HG03520 (cell line): ENCODE data around the gene RRP1.

Source experiments
- ATAC-seq: cut with Tn5 transposase; IDR thresholded peaks from one replicate; pipeline ENCODE4 v1.9.1; 2021; ENCODE audit warnings: mild to moderate bottlenecking, moderate library complexity; ENCODE audit not compliant: unreplicated experiment

The RRP1 gene

DNA sequence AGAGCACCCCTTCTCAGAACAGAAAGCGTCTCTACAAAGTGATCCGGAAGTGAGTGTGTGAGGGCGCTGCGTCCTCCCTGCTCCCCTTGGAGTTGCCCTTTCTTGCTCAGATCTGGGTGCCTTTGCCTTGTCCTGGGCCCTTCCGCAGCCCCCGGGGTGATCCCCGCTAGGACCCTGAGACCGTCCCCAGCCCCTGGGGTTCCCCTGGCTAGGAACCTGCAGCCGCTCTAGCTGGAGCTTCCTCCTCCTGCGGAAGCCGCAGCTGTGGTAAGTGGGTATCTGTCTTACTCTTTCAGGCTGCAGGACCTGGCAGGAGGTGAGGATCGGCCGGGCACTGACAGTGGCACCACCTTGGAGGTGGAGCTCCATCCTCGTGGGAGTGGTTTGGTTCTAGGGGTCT, 11.2 kb downstream of the RRP1 start:
- ATAC-seq: no peak

DNA sequence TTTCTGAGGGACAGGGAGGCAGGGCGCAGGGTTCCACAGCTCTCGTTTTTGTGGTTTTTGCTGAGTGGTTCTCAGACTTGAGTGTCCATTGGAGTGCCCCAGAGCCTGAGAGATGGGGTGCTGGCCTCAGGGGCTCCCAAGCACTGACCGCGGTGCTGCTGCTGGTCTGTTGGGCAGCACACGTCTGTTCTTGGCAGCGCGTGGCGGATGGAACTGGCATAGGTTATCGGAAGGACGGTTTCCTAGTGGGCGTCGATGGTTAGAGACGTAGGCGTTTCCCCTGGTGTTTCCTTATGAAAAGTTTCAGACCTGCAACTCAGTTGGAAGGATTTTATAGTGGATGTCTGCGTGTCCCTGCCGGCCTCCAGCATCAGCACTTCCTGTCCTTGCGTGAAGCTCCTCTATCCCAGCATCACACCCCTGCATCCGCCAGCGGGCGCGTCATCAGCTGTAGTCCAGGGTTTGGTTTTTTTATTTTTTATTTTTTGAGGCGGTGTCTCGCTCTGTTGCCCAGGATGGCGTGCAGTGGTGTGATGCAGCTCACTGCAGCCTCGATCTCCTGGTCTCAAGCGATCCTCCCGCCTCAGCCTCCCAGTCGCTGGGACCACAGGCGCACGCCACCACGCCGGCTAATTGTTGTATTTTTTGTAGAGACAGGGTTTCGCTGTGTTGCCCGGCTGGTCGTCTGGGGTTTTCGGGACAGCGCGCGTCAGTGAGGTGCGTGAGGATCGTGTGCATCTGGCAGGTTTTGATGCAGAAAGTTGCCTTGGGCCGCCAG, 11.8 kb downstream of the RRP1 start:
- no peak for ATAC-seq

DNA sequence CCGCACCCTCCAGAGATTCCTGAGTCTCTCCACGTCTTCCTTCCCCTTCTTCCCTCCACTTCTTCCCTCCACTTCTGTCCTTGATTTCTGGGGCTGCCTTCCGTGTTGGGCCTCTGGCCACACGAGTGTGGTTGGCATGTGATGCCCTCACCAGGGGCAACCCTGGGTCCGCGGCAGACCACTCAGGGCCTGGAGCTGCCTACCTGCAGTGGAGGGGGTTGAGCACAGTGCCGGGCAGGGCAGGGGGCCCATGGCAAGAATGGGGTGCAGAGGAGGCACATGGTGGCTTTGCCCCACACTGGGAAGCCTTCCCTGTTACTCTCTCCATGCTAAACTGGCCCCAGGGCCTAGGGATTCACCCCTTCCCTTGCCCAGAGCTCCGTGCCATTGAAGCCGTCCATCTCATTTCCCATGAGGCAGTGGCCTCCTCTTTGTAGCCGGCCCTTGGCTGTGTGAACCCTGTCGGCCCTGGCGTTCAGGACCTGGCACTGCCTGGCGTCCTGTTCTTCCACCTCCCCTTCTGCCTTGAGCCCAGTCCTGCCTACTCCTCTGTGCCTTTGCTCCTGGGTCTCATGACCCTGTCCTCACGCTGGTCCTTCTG, 13.4 kb downstream of the RRP1 start:
- no peak for ATAC-seq

DNA sequence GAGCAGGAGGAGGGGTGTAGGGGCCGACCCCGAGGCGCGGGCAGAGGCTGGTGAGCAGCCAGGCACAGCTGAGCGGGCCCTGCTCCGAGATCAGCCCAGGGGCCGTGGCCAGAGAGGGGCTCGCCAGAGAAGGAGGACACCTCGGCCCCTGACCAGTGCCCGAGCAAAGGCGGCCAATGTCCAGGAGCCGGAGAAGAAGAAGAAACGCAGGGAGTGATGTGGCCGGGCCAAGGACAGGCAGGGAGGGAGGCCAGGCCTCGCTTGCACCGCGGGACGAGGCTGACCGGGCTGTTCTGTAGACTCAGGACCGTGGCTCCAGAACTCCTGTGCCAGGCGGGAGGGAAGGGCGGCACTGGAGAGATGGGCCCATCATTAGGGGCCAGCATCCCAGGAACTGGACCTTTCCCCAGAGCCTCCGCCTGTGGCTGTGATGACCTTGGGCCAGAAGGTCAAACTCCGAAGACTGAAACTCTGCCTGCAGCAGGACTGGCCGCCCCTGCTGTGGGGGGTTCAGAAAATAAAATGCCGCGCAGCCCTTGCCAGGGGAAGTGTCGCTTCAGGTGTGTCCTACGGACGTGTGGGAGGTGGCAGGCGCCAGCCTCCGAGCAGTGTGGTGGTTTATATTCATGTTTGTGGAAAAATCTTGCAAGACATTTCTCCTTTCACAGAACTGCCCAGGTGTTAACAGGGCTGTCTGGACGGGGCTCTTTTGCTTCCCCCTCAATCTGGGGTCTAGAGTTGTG, 14.4 kb downstream of the RRP1 start:
- no peak for ATAC-seq

DNA sequence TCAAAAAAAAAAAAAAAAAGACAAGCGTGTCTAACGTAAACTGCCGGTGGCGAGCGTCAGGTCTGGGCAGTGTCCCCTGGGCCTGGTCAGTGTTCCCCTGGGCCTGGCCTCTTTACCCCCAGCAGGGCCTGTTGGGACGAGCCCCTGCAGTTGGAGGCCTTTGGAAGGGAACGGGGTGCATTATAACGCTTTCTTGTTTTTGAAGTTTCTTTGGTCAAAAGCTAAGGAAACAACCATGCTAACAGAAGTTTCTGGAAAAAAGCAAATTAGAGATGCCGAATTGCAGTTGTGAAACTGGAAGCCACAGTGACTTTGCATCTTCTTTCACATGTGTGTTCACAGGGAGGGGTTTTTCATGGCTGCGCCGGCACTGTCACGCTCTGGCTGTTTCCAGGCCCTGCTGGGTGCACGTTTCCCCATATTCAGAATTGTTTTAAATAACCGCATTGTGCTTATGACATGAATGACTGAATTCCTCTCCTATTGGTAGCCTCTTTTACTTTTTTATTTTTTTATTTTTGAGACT, 16.0 kb downstream of the RRP1 start:
- peak; percentile 70 for ATAC-seq

DNA sequence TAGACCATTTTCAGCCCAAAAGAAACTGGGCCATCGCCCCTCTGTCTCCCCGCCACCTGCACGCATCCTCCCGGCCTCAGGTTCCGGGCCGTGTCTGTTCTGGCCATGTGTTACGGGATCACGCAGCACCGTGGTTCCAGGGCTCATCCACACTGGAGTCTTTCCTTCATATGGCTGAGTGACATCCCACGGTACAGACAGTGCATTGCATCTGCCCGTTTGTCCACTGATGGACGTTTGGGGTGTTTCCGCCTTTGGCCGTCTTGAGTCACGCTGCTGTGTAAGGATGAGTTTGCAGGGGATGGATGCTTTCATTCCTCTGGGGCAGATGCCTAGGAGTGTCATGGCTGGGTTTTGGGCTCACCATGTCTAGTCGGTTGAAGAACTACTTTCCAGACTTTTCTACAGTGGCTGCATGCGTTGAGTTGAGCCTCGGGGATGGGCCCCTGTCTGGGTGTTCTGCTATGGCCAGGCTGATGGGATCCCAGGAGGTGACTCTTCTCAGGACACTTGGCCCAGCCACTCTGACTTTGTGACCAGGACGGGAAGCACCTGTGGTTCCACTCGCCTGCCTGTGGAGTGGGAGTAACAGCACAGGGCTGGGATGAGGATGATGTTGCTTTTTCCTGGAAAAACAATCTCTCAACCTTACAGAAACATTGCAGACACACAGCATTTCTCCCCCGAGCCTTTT, 16.8 kb downstream of the RRP1 start:
- no peak for ATAC-seq

DNA sequence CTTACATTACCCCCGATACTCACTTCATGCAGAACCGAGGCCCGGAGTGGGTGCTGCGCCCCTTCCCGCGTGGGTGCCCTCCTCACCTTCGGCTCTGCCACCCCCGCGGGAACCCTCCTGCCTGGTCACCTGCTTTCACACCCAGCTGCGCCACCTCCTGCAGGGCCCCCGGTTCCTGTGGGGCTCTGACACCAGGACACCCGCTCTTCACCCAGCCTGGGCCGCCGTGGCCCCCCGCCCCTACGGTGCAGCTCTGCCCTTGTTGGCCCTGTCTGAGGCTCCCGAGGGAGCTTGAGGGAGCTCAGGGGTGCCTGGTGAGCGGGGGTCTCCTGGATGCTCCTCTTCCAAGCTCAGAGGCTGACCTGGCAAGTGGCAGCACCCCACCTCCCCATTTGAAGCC, 19.0 kb downstream of the RRP1 start:
- ATAC-seq: no peak

DNA sequence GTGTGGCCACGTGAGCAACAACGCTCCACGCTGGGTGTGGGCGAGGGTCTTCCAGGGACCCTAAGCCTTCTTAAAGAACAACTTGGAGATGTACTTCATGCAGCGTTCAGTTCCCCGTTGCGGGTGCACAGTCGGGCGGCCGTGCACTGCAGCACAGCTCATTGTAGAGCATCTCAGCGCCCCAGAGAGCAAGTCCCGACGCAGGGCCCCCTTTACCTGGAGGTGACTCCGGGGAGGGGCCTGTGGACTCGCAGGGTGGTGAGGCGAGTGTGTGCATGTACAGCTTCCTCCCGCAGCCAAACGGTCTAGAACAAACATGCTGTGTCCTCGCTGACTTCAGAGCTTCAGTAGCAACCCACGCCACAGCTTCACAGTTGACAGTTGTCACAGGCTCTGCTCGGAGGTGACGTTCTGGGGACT, 19.5 kb downstream of the RRP1 start:
- ATAC-seq: no peak

DNA sequence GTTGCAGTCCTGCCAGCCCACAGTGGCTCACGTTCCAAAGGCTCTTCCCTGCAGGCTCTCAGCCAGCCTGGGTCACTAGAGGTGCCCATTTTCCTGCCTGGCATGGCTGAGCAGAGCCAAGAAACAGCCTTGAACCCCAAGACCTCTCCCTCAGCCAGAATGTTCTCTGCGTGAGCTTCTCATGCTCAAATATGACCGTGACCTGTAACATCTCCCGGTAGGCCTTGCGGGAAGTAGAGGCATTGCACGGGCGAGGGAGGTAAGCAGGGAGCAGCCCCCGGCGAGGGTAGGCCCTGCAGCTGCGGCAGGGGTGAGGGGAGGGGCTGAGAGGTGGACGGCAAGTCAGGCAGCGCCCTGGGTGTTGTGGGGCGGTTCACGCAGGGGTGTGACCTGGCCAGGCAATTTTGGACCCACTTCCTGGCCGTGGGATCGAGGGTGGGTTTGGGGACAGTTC, 20.0 kb downstream of the RRP1 start:
- ATAC-seq: no peak

DNA sequence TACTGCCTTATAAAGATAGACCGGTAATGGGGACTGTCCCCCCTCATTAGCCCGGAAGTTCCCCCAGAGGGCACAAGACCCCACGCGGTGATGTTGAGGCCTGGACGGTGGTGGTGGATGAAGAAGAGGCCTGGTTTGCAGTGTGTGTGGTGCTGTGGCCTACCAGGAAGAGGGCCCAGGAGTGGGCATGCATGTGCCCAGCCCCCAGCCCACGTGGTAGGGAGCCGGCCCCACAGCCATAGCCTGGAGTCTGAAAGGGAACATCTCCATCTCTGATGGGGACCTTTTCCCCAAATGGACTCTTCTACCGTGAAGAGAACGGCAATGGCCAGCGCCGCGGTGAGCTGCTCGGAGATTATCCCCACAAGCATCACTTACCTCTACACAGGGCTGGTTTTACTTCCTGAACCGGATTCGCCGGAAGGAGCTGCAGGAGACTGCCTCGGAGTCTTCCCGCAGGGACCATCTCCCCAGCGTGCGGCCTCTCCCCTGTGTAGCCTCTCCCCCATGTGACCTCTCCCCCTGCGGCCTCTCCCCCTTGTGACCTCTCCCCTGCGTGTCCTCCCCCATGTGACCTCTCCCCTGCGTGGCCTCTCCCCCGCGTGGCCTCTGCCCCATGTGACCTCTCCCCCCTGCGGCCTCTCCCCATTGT, 20.6 kb downstream of the RRP1 start:
- no peak for ATAC-seq

DNA sequence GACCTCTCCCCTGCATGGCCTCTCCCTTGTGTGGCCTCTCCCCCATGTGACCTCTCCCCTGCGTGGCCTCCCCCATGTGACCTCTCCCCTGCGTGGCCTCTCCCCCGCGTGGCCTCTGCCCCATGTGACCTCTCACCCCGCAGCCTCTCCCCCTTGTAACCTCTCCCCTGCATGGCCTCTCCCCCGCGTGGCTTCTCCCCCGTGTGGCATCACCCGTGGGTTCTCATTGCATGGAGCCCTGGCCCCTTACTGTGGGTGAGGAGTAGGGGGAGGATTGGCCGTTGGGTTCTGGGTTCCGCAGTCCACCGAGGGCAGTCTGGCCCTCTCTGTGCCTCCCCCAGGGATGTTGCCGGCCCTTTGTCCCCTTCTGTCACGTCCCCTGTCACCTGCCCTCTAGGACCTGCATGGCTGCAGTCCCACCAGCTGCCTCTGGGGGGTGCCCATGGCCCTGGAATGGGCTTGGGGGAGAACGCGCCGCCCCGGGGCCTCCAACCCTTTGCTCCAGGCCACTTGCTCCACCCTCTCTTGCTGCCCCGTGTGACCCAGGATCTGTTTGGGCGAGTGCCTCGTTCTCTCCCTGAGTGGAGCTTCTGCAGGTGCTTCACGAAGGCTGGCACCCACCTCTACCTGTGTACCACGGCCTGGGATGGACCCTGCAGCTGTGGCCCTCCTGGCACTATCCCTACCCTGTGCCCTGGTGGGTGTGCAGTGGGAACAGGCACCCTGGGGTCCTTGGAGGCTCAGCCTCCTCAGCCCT, 21.3 kb downstream of the RRP1 start:
- ATAC-seq: peak; percentile 64

DNA sequence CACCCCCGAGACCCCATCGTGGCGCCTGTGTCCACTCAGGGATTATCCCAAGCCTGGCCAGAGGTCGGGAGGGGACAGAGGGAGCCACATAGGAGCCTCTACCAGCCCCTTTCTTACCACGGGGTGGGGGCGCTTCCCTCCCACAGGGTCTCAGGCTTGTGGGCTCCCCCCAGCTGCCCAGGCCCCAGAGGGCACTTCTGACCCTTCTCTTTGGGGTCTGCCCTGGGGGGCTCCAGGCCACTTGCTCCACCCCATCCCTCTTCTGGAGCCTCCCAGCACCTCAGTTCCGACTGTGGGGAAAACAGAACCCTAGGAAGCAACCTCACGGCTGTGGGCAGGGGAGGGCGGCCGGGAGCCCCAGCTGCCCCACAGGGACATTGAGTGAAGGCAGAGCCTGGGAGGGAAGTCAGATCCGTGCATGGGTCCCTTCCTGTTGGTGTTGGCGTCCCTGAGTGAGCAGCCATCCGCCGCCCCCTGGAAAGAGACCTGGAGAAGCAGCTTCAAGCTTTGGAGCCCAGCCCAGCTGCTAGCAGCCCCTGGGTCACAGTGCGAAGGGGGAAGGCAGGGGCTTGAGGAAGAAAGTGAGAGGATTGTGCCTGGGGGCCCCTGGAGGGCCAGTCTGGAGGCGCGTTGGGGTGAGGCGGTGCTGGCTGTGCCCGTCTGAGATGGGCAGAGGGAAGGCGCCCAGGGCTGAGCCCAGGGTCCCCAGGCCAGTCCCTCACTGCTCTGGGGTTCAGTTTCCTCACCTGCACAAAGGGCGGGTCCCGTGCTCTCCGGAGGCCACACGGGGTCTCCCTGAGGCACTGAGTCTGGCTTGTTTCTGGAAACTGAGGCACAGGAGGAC, 22.1 kb downstream of the RRP1 start:
- ATAC-seq: no peak

DNA sequence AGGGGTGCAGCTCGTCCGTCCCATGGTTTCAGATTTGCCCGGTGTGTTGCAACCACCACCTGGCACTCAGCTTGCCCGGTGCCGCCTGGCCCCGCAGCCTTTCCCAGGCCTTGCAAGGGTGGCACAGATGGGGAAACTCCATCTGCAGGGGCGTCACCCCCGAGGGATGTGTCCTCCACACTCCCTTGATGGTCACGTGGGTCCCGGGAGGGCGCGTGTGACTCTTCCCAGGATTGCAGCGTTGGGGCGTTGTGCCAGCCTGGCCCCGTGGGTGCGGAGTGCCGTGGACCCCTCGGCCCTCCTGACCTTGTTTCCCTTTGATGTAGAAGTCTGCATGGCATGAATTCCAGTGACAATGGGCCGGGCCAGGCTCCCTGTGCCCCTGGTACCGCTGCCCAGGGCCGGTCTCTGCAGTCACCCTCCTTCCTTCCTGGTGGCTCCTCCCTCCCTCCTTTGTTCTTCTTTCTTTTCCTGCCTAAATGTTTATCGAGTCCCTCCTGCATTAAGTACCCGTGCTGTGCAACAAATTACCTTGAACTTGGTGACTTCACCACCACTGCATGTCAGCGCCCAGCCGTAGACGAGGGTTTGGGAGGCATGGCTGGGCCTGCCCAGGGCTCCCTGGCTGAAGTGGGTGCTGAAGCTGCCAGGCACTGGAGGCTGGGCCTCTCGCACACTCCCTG, 22.9 kb downstream of the RRP1 start:
- no peak for ATAC-seq

DNA sequence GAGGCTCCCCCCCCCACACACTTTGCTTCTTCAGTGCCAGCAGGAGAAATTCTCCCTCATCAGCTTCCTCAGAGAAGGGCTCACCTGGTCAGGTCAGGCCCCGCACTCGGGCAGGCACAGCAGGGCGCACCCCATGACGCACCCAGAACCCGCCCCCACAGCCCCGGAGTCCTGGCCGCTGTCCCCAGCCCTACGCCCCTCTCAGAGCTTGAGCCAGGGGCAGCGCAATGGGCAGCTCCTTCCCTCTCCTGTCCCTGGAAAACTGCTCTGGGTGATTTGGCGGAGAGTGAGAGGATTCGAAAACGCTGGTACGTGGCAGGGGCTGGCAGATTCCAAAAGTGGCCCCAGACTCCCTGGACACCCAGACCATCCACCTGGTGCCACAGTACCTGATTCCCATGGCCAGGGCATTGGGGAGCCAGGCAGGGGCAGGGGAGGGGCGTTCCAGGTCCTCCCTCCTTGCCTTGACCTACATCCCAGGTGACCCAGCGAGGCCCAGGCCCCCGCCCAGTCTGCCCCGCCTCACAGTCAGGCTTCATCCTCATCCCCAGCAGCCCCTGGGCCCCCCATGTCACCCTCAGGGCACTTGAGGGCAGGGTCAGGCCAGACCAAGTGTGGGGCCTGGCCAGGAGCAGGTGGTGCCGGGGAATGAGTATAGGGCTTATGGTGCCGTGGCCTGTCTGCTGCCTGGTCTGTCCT, 23.7 kb downstream of the RRP1 start:
- ATAC-seq: no peak

DNA sequence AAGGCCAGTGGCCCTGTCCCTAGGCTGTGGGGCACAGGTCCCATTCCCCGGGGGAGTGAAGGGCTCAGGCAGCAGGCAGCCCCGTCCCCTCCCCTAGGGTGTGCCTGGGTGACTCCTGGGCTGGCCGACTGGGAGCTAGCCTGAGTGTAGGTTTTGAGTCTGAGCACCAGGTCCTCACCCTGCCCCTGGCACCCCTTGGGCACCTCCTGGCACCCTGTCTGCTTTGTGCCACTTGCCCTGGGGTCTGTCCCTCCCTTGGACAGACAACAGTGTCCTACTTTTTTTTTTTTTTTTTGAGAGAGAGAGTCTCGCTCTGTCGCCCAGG, 24.2 kb downstream of the RRP1 start:
- ATAC-seq: no peak

DNA sequence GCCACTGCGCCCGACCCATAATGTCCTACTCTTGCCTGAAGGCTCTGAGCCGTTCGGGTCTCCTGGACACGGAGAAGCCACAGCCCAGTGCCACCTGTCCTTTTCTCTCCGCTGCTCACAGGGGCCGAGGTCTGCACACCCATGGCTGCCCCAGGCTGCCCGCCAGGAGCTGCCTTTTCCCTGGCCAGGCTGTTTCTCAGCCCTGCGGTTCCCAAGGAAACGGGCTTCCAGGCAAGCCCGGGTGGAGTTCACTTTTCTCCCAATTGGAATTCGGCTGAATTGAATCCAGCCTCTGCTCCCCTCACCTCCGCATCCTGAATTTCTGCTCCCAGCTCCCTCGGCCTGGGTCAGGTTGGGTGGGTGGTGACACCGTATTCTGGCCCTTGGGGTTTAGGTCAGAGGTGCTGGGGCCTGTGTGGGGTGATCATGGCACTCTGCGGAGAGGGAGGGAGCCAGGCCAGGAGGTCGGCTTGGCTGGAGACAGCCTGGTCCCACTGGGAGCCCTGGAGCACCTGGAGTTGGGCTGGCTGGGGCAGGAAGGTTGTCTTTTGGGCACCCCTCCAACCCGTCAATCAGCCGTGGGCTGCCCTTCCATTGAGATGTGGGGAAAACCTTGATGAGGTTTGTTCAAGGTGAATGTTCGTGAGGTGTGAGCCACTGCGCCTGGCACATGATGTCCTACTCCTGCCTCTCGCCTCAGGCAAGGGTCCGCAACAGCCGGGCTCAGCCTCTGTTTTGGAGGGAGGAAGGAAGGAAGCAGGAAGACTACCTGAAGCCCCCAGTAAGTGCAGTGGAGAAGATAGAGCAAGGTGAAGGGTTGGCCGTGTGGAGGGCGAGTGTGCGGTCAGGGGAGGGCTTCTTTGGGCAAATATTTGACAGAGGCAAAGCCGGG, 25.1 kb downstream of the RRP1 start:
- no peak for ATAC-seq

DNA sequence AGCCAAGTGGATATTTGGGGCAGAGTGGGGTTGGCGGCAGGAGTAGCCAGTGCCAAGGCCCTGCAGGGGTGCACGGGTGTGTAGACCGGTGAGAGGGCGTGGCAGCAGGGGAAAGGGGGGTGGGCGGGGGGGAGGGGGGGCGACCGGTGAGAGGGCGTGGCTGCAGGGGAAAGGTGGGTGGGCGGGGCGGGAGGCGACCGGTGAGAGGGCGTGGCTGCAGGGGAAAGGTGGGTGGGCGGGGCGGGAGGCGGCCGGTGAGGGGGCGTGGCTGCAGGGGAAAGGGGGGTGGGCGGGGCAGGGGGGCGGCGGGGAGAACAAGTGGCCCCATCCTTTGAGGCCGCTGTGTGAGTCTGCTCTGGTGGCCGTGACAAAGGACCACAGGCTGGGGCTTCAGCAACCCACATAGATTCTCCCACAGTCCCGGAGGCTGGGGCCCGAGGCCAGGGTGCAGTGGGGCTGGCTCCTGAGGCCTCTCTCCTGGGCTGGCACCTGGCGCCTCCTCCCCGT, 25.8 kb downstream of the RRP1 start:
- ATAC-seq: no peak
